ENCODE measurements around the gene SLC35F6.

Gene SLC35F6

DNA sequence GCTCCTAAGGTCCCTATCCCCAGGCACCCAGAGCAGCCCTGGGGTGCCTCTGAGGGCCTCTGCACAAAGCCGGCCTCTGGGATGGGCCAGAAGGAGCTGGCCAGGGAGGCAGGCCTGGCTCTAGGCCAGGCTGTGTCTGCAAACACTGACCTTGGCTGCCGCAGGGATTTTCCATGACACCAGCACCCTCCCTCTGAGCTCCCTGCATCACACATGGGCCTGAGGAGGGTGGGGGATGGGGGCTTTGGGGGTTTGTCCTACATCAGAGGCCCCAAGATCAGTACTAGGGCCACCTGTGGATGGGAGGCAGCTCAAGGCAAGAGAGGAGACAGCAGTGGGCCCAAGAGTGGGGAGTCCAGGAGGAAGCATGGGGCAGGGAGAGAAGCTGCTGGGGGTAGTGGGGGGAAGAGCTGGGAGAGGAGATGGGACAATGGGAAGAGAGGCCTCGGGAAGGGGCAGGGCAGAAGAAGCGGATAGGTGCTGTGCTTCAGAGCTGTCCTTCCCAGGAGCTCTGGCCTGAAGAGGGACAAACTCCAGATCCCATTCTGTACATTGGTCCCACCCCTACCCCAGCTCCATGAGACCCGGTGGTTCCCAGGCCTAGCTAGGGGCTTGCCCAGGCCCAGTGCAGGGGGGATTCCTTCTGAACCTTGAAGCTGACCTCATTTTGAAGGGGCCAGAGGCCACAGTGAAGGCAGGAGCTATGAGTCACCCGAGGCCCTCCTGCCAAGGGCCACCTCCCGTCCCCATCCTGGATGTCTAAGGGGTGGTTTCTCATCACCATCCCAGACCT, 43.6 kb upstream of the SLC35F6 start:
- no peak for TF ChIP-seq ZFX (IDR thresholded peaks at IDR 0.05; ENCODE audit: borderline replicate concordance)
- no peak for TF ChIP-seq CTCF (IDR thresholded peaks at IDR 0.05)
- no peak overlapping the region for H3K27ac ChIP-seq

DNA sequence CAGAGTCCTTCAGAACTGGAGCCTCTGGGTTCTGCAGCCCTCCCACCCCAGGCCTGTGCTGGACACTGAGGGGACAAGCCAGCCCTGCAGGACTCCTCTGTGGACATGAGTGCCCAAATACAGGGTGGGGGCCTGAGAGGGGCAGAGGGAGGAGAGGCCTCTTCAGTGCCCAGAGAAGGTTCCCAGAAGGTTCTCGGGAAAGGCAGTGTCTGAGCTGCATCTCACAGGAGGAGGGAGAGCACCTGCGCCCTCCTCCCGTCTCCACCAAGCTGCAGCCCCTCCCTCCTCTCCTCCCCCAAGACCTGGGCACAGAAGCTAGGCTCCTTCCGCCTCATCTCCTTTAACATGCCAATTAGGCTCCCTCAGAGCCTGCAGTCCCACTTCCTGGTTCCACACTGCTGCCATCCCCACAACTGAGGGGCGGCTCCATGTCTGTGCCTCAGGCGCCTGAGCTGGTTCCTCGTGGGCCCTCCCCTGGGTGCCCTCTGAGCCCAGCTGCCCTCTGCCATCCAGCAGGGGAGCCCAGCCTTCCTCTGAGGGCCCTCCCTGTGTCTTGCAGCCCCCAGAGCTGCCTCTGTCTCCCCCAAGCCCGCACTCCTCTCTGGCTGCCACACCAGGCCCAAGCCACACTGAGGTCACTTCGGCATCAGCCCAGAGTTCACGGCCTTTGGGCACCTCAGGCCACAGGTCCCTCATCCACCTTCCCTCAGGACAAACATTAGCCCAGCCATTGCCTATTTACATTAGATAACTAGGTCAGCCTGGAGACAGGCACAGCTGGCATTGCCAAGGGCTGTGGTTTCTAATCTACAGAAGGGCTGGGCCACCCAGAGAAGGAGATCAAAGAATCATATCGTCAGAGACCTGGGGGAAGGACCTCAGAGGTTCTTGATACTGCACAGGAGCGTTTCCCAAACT, 42.7 kb upstream of the SLC35F6 start:
- TF ChIP-seq CTCF (IDR thresholded peaks at IDR 0.05): no peak
- TF ChIP-seq ZFX (IDR thresholded peaks at IDR 0.05; ENCODE audit: borderline replicate concordance): no peak
- no peak overlapping the region for H3K27ac ChIP-seq

- TF ChIP-seq ZFX (IDR thresholded peaks at IDR 0.05; ENCODE audit: borderline replicate concordance) (no peak), CTCF (IDR thresholded peaks at IDR 0.05) (no peak)
- H3K27ac ChIP-seq: no peak overlapping the region
Measured at GRCh38 chr2:26722328-26722727, 41.8 kb upstream of the SLC35F6 start.

DNA sequence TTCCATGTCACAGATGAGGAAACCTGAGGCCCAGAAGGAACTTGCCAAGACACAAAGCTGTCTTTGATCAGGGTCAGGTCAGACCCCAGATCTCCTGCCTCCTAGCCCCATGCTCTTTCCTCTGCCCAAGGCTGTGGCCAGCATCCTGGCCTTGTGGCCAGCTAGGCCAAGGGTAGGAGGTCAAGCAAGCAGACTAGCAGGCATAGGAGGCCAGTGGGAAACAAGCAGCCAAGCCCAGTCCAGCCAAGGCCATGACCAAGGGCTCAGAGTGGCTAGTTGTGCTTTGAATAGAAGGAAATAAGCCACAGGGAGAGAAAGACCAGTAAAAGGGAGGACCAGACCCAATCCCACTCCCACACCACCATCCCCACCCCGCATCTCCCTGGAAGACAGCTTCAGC, 41.2 kb upstream of the SLC35F6 start:
- TF ChIP-seq CTCF (IDR thresholded peaks at IDR 0.05) (no peak), ZFX (IDR thresholded peaks at IDR 0.05; ENCODE audit: borderline replicate concordance) (no peak)
- H3K27ac ChIP-seq: no peak overlapping the region

DNA sequence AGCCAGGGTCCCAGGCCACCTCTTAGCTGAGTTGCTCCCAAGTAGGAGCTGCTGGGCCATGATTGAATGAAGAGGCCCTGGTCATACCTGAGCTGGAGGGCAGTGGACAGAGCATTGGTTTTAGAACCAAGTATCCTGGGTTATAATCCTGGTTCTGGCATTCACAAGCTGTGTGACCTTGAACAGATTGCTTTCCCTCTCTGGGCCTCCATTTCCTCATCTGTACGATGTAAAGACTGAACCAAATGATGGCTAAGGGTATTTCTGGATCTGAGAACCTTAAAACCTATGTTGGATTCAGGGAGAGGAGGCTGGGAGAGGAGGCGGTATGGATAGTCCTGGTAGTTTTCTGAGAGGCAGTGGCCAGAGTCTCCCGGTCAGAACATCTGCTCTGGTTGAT, 40.6 kb upstream of the SLC35F6 start:
- H3K27ac ChIP-seq: no peak overlapping the region
- TF ChIP-seq CTCF (IDR thresholded peaks at IDR 0.05) (no peak), ZFX (IDR thresholded peaks at IDR 0.05; ENCODE audit: borderline replicate concordance) (no peak)

- no peak overlapping the region for H3K27ac ChIP-seq
- TF ChIP-seq ZFX (IDR thresholded peaks at IDR 0.05; ENCODE audit: borderline replicate concordance) (no peak), CTCF (IDR thresholded peaks at IDR 0.05) (no peak)
Measured at GRCh38 chr2:26723991-26724750, 39.9 kb upstream of the SLC35F6 start.

All from 22Rv1 (cell line).